HG02623 (cell line): ENCODE results near the gene HIVEP3.

ENCODE experiments used
- ATAC-seq: cut with Tn5 transposase; IDR thresholded peaks from one replicate; pipeline ENCODE4 v1.9.1; 2021; ENCODE audit warnings: moderate library complexity; ENCODE audit not compliant: unreplicated experiment

The HIVEP3 gene

DNA sequence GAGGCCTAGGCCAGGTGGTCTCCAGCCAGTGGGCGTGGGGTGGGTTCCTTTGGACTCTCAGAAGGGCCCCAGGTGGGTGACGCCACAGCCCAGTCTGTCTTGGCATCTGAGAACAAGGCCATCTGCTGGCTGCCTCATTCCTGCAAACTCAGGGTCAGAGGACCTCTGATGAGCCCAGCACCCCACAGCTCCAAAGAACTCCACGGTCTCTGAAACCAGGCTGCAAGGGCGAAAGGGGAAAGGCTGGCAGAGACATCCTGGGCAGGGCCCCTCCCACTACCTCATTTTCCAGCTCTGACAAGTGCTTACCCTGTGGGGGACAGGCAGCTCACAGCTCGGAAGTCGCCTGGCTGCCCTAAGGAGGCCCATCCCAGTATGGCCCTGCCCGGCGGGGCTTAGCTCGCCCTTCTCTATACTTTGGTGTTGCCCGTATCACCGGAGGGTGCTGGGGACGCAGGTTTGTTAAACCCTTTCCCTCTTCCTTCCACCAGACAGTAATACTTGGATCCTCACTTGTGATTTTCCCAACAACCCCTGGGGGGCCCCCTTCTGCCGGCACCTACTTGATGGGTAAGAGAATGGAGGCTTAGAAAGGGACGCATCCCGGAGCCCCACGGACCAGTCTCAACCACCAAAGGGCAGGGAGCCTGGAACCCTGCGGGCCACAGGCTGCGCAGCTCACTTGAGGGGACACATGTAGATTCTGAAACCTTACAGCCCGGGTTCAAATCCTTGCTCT is 423.3 kb downstream of the HIVEP3 start:
- no peak for ATAC-seq

DNA sequence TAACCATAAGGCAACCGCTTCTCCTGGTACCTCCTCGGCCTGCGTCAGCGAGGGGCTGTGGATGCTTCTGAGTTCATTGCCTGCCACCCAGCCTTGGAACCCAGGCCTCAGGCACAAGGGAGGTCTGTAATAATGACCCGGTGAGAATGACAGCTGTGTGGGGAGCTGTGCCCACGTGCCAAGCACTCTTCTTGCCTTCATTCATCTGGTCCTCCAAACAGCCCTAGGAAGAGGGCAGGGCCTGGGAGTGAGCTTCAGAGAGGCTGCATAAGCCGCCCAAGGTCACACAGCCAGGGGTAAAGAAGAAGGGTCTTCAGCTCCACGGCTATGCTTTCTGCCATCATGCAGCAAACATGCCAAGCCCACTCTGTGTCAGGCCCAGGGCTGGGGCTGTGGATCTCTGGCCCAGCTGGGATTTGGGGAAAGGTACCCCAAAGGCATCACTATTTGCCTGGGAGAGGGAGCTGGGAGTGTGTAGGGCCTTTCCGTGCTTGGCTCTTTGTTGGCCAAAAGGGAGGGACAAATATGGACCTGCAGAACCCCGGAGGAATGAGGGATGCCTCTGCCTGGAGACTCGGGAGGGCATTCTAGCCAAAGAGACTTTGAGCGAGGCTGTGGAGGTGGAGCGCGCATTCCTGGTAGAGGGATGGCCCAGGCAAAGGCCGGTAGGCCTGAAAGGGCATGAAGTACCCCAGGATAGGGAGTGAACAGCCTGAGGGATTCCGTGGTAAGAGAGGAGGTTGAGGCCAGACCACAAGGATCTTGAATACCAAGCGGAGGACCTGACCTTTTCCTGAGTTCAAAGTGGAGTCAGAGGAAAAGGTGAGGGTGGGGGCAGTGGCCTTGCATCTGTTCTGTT is 424.1 kb downstream of the HIVEP3 start:
- ATAC-seq = no peak

DNA sequence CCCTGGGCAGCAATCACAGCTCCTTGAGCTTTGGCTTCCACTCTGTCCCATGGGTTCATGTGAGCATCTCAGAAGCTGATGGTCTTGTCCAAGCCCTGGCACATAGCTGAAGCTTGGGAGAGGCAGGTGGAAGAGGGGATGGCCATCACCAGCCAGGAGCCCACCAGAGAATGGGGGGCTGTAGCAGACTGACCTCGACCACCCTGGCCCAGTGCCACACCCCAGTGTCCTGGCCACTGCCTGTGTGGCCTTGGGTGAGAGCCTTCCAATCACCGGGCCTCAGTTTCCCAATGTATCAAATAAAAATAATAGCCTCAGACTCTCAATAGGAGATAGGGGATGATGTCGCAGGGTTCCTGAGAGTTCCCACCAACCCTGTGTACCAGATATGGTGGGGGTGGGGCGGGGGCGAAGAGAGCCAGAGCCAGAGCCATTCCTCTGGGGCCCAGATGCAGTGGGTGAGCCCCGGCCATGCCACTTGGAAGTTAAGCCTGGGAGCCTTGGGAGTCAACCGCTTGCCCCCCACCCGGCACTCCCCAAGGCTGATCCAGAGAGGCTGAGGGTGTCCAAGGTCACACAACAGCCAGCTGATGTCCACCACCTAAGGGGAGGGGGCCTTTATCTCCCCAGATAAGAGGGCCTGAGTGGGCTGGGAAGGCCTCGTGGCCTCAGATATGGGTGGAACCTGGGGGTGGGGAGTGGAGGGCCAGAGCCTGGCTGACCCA is 424.9 kb downstream of the HIVEP3 start:
- no peak for ATAC-seq

DNA sequence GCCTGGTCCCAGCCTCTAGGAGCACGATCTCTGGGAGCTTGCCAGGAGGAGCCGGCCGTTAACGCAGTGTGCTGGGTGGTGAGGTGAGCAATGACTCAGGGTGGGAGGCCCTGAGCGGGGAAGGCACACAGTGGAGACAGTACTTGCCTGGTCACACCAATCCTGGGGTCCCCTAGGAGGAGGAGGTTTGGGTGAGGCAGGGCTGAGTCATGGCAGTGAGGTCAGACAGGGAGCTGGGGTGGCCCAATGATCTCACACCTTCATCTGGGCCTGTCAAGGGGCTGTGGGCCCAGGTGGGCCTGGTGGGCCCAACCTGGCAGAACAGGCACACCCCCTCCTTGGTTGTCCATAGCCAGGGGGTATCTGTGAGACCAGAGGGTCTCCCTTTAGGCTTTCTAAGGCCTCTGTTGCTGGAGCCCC is 425.6 kb downstream of the HIVEP3 start:
- ATAC-seq = no peak

DNA sequence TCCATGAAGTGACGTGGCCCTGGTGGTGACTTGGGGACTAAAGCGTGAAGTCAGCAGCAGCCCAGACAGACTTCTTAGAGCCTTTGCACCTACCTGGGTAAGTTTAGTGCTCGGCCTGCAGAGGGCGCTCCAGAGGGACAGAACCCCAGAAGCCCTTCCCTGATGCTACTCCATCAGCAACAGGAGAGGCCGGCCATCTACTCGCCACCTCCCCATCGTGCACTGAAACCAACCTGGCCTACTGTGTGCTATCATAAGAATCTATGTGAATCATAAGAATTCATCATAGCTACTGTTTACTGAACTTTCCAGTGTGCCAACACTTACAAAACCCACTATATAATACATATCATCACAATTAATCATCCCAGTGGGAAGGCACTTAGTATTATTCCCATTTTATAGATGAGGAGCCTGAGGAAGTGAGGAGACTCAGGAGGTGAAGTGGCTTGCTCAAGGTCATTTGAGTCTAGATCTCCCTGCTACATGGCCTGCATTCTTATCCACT is 426.3 kb downstream of the HIVEP3 start:
- no peak for ATAC-seq

DNA sequence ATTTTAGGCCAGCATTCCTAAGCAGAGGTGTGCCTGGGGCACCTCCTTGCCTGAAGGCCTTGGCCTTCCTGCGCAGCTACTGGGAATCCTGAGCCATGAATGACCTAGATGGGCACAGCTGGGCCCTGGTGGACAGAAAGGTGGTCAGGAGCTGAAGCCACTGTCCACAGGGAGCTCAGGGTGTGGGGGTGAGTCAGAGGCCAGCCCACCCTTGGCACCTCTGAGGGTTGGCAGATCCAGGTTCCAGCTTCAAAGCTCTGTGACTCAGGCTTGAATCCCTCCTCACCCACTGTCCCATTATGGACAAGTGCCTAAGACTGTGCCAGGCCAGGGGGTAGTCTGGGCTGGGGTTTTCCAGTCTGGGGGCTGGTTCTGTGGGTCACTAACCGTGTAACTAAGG is 427.8 kb downstream of the HIVEP3 start:
- ATAC-seq = no peak

DNA sequence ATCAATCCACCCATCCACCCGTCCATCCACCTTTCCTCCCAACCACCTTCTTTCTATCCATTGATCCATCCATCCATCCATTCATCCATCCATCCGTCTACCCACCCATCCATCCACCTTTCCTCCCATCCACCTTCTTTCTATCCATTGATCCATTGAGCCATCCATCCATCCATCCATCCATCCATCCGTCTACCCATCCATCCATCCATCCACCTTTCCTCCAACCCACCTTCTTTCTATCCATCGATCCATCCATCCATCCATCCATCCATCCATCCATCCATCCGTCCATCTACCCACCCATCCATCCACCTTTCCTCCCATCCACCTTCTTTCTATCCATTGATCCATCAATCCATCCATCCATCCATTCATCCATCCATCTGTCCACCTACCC is 429.2 kb downstream of the HIVEP3 start:
- ATAC-seq = no peak

DNA sequence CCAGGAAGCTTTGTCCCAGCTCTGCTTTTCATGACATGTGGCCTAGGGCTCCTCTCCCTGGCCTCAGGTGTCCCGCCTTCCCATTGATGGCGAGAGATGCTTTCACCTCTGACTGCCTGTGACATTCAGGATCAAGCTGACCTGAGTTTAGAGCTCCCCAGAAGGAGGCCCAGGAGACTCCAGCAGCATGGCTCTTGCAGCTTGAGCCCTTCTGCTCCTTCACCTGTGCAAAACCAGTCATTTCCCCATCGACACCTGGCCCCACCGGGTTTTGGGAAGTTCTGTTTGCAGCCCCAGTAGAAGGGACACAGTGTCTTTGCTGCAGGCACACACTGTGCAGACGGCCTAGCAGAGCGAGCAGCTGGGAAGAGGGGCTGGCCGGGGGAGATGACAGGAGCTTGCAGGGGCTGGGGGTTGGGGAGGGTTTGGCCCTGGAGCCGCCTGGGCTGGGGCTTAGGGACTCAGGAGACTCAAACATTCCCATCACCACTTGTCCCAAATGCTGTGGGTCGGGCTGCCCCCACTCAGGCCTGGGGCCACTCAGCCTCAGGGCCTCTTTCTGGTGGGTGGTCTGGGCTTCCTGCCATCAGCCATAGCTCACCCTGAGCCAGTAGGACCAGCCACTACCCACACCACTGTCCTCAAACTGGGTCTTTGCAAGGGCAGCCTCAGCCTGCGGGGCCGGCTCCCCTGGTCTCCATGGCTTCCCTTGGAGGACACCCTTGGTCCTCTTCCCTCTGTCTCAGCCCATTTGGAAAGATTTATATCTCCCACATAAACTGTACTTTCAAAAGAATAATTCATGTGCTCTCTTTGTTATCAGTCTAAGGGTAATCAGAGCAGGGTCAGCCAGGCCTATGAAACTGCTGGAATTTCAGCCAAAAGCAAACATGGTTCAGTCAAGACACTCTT is 430.4 kb downstream of the HIVEP3 start:
- no peak for ATAC-seq

DNA sequence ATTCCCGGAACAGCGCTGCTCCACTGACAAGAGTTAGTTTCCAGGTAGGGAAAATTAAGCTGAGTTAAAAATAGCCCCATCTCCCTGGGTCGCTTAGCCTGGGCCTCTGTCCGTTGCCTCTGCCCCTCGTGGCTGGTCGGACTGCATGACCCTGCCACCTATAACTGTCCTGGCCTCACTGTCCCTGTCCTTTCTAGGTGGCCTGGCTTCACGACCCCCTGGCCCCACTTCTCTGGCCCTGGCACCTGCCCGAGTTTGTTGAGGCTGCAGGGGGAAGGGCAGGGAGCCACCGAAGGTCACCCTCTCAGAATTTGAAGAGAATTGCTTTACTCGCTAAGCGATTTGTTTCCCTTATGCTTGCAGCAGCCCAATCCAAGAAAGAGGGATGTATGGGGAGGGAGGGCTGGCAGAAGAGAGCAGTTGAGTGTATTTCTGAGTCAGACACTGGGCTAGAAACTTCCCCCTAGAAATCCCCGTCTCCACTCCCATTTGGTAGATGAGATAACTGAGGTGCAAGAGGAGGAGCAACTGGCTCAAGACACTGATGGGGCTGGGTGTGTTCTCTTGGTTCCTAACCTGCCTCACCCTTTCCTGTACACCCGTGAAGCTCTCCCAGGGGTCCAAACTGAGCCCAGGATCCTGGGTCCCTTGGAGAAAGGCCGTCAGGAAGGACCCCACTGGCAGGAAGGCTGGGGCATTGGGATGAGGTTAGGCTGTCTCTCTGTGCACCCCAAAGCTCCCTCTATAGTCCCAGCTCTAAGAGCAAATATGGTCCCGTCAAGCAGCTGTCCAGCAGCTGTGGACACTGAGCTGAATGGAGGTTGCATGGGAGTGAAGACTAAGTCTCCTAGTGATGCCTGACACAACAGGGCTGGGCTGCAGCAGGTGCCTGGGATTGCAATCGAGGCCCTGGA is 431.3 kb downstream of the HIVEP3 start:
- no peak for ATAC-seq

DNA sequence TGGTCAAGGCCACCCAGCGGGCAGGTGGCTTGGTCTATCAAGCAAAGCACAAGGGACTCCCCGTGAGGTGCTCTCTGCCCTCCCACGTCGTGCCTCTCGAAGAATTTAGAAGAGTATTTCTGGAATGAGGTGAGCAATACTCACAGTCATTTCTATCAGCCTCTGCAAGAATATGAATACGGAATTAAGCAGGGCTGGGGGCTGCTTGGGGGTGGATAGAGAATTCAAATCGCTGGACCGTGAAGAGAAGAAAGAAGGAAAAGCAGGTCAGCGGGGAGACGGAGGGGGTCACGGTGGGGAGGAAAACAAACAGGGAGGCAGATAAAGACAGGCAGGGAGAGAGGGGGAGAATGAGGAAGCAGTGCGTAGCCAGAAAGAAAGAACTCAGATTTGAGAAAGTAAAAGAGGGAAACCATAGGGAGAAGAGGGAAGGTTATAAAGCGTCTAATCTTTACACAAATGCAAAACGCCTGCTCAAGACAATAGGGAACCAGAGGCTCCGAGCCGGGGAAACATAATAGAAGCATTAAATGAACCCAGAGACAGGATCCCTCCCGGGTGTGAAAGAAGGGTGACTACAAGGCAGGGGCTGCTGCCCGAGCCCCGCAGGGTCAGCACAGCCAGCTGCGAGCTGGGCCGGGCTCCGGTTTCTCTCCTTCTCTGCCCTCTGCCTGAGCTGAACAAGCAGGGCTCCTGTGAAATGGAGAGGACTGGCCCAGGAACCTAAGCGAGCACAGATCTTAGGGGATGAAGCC is 432.2 kb downstream of the HIVEP3 start:
- no peak for ATAC-seq

DNA sequence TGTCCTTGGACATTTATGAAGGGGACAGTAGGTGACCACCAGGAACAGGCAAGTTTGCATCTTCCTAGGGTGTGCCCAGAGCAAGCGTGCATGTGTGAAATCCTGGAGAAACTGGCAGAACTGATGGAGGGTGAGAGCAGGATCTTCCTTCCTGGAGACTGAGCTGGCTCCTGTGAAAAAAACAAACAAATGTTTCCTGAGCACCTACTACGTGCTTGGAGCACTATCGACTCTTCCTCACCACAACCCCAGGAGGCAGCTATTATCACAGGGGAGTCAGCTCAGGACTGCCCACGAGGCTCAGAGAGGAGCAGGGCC is 432.7 kb downstream of the HIVEP3 start:
- no peak for ATAC-seq

DNA sequence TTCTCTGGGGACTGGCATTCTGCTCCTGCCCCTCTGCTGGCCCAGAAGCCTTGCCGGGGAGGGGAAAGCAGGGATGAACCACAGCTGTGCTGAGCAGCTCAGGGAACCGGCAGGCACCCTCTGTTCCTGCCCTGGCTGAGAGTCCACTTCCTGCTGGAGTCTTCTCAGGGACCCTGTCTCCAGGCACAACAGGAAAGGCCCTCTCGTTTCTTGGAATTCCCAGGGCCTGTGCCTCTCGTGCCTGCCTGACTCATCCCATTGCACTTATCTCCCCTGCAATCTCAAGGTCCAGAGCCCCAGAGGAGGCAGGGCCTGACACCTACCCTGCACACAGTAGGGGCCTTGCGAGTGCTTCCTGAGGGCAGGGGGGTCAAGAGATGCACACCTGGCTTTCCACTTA is 433.1 kb downstream of the HIVEP3 start:
- ATAC-seq = no peak

DNA sequence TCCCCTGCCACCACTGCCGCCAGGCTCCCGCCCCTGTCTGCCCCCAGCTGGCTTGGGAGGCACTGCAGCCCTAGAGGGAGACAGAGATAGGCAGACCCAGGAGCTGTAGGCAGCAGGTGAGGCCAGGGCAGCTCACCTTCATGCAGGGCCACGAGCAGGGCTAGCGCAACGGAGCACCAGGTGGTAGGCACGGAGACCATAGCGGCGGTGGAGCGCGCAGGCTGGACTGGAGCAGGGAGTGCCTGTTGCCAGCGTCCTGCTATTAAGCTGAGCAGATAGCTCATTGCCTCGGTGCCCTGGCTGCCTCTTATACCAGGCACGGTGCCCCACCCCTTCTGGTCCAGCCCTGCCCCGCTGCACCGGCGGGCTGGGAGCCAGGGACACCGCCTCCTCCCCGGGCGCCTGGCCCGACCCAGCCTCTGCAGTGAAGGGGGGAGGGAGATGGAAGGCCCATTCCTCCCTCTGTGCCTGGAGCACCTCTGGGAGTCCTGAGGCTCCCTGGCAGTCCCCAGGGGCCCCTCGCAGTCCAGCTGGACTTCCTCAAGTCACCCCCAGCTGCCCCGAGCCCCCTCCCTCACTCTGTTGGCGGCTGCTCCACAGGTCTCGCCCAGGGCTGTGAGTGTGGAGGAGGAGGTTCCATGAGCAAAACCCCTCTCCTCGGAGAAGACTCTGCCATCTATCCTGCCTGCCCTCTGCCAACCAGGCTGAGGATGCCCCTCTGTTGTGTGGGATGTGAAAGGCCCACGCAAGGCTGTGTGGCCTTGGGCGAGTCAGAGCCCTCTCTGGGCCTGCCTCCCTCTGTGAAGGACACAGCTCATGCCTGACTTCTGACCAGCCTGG is 434.1 kb downstream of the HIVEP3 start, which contains the start of gene EDN2:
TSS of gene EDN2 (minus strand) at position 282 of the 840 bp plus-strand sequence. CDS start at position 200, 82 bp downstream.
- no peak for ATAC-seq

DNA sequence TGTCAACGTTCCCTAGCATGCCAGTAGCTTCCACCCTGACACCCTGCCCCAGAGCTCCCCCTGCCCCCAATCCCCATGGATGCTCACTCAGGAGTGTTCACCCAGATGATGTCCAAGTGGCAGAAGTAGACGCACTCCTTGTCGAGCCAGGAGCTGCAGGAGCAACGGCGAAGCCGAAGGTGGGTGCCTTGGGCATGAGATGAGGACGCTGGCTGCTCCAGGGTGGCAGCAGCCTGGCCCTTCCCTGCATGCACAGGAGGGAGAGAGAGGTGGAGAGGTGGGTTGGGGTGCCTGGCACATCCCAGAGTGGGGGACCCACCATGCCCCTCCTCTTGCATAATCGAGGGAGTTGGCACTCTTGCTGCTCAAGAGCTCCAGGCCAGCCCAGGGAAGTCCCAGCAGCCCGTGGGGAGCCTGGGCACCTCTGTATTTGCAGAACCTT is 434.7 kb downstream of the HIVEP3 start:
- no peak for ATAC-seq

DNA sequence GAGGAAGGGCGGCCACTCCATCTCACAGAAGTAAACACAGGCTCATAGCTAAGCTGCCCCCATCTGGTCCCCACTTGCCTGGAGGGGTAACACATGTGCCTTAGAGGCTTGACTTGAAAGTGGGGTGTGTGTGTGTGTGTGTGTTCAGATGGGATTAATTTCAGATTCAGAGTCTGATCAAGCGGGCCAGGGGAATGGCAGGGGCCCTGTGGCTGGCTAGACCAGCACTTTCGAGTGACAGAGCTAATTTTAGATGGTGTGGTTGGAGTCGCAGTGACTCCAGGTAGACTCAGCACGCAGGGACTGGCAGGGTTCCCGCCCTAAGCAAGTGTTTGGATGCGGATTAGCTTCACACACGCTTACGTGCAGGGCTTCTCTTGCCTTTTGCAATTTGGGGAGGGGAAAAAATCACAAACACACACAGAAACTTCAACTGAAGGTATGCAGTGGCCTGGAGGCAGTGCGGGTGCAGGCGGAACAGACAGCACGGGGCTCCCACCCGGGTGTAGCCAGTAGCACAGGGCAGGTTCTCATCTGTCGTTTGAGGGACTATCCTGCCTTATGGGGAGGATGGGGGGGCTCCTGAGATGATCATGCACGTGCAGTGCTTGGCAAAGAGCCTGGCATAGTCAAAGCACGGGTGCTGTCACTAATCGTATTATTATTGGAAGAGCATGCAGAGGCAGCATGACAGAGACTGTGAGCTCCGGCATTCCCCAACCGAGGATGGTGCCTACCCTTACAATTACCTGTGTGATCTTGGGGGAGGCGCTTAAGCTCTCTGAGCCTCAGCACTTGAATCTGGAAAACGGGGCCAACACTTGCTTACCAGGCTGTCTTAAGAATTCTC is 435.5 kb downstream of the HIVEP3 start:
- no peak for ATAC-seq

DNA sequence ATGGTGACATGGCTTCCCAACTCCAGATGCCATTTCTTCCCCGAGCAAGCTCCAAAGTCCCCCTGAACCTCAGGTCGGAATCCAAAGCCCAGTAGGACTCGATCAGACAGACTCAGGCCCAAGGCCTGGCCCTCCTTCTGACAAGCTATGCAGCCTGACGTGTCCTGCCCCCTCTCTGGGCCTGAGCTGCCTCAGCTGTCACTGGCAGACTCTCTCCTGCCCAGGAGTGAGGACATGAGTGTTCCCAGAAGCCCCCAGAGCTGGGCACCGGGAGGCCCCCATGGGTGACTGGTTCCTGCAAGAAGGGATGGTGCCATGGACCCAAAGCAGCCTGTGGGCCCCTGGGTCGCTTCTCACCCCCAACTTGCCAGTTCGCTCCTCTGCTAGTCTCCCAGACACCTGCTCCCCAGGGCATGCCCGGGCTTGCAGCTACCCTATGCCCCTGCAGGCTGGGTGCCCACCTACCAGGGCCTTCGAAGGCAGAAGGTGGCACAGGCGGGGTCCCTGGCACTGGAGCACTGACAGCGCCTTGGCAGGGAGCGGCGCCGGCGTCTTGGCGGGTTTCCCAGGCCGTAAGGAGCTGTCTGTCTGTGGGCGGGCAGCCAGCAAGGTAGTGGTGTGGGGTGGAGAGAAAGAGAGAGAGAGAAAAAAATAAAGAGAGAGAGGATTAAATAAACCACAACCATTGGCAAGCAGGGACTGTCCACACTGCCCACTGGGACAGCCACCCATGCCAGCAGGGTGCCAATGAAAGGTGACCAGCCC is 436.5 kb downstream of the HIVEP3 start:
- no peak for ATAC-seq
